ENCODE results near the gene CSRNP2. TPM values are rescaled to one million over a fixed set of nuclear protein-coding genes. Genes with fewer than 3 reads are reported as not detected.

Gene CSRNP2
- total RNA-seq, 1 donor from 2014 or later, result 66.4 TPM

- no peaks in the 10 kb centered on the region for H3K9me3 Mint-ChIP-seq (ENCODE audit: low read depth)
- H3K4me1 Mint-ChIP-seq (ENCODE audit: low read depth), result peaks cover 15% of the 10 kb centered on the region
- peak; percentile 91 for TF ChIP-seq CTCF (IDR thresholded peaks at IDR 0.05; ENCODE audit: unreplicated experiment)
- no peaks in the 10 kb centered on the region for H3K36me3 Mint-ChIP-seq (ENCODE audit: insufficient read depth)
- H3K4me3 Mint-ChIP-seq (ENCODE audit: low read depth), result peak within 1 kb of the TSS; percentile 96
- peak within 1 kb of the TSS; percentile 96 for H3K27ac Mint-ChIP-seq
- H3K27me3 Mint-ChIP-seq, result no peaks in the 10 kb centered on the region
- peak; percentile 82 for DNase-seq (ENCODE audit: low spot score, unreplicated experiment)
Observed at GRCh38 chr12:51047655-51048540, 35.5 kb downstream of the CSRNP2 start, which contains the start of gene LETMD1. LETMD1 (plus strand) TSS chr12:51048327; CDS start chr12:51048357, 30 bp downstream.

DNA sequence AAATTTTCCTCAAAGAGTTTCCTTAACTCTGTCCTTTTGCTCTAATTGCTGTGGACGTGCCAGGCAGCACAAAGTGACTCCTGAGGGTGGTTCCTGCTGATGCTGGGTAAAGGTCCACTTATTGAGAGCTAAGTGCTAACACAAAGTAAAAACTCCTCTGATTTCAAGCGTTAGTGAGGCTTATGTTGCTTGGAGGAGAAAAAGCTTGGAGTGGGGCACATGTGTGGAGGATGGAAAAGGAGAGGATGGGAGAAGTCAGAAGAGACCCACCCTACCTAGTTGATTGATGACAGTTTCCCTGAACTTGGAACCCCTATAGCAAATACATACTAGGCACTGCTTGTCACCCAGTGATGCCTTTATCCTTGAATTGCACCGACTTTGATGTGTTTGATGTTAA lies 47.1 kb downstream of the CSRNP2 start:
- no peak for DNase-seq (ENCODE audit: low spot score, unreplicated experiment)
- no peak for TF ChIP-seq CTCF (IDR thresholded peaks at IDR 0.05; ENCODE audit: unreplicated experiment)
- Mint-ChIP-seq H3K9me3 (ENCODE audit: low read depth) (no peaks in the 10 kb centered on the region), H3K36me3 (ENCODE audit: insufficient read depth) (no peaks in the 10 kb centered on the region), H3K4me1 (ENCODE audit: low read depth) (peaks cover 1% of the 10 kb centered on the region), H3K4me3 (ENCODE audit: low read depth) (no peak overlapping the region), H3K27ac (no peak overlapping the region), H3K27me3 (no peaks in the 10 kb centered on the region)

- Mint-ChIP-seq H3K27ac (no peak overlapping the region), H3K4me1 (ENCODE audit: low read depth) (peaks cover 4% of the 10 kb centered on the region), H3K36me3 (ENCODE audit: insufficient read depth) (no peaks in the 10 kb centered on the region), H3K27me3 (no peaks in the 10 kb centered on the region), H3K4me3 (ENCODE audit: low read depth) (no peak overlapping the region), H3K9me3 (ENCODE audit: low read depth) (no peaks in the 10 kb centered on the region)
- no peak for TF ChIP-seq CTCF (IDR thresholded peaks at IDR 0.05; ENCODE audit: unreplicated experiment)
- no peak for DNase-seq (ENCODE audit: low spot score, unreplicated experiment)
Observed at GRCh38 chr12:51033457-51034089, 49.8 kb downstream of the CSRNP2 start.

DNA sequence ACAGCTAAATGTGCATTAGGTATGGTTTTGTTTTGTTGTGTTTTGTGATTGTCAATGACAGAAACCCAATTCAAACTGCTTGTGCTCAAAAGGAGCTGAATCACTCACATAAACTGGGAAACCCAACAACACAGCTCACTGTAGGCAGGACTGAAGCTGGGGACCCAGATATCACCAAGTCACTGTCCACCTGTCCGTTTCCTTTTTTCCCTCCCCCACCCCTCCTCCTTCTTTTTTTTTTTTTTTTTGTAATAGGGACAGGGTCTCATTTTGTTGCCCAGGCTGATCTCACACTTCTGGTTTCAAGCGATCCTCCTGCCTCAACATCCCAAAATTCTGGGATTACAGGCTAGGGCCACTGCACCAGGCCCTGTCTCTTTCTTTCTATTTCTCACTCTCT lies 50.3 kb downstream of the CSRNP2 start:
- no peaks in the 10 kb centered on the region for H3K9me3 Mint-ChIP-seq (ENCODE audit: low read depth)
- TF ChIP-seq CTCF (IDR thresholded peaks at IDR 0.05; ENCODE audit: unreplicated experiment), result no peak
- DNase-seq (ENCODE audit: low spot score, unreplicated experiment), result no peak
- H3K27ac Mint-ChIP-seq, result no peak overlapping the region
- no peaks in the 10 kb centered on the region for H3K36me3 Mint-ChIP-seq (ENCODE audit: insufficient read depth)
- no peak overlapping the region for H3K4me3 Mint-ChIP-seq (ENCODE audit: low read depth)
- H3K27me3 Mint-ChIP-seq, result no peaks in the 10 kb centered on the region
- H3K4me1 Mint-ChIP-seq (ENCODE audit: low read depth), result peaks cover 8% of the 10 kb centered on the region

DNA sequence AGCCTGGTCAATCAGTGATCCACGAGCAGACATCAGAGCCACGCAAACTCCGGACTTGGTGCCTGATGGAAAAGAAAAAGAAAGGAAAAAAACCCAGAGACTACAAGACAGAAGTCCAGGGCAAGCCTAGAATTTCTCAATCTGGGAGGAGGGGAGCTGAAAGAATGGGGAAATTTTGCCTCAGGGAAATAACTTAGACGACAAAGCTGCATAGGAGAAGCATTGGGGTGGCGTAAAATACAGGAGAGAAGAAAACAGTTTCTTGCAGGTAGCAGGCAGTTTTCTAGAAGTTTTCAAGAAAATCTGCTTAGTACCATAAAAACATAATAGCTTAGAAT lies 54.6 kb downstream of the CSRNP2 start:
- no peak for DNase-seq (ENCODE audit: low spot score, unreplicated experiment)
- Mint-ChIP-seq H3K4me1 (ENCODE audit: low read depth) (peaks cover 34% of the 10 kb centered on the region), H3K27ac (peak overlapping the region; percentile 4), H3K36me3 (ENCODE audit: insufficient read depth) (no peaks in the 10 kb centered on the region), H3K27me3 (no peaks in the 10 kb centered on the region), H3K9me3 (ENCODE audit: low read depth) (no peaks in the 10 kb centered on the region), H3K4me3 (ENCODE audit: low read depth) (no peak overlapping the region)
- TF ChIP-seq CTCF (IDR thresholded peaks at IDR 0.05; ENCODE audit: unreplicated experiment), result no peak

All from progenitor cell of endocrine pancreas (in vitro differentiated cells).